ENCODE measurements around the gene CAPG. TPM values are rescaled to one million over a fixed set of nuclear protein-coding genes. Genes with fewer than 3 reads are reported as not detected.

CAPG gene
- total and polyA plus RNA-seq, 2 of the 4 experiments (the other 2 are of a cell fraction): 79.9 to 98.3 TPM

- H3K9ac ChIP-seq (ENCODE audit: low read depth, low read length): no peak overlapping the region
- H3K23ac ChIP-seq (ENCODE audit: low read depth, low read length): no peak overlapping the region
- WGBS, 2 experiments (ENCODE audit: extremely low coverage in 2 of 2, insufficient read length in 1 of 2): 94% methylated on average over 2 of the region's 8 CpGs; no CpG with 5 or more reads in 1 of the 2 experiments
- DNase-seq (no peak), ATAC-seq (ENCODE audit: low read depth) (no peak)
- H3K4ac ChIP-seq (ENCODE audit: low read depth, low read length): no peak overlapping the region
- ChIA-PET CTCF (no interaction called here), POLR2A (ENCODE audit: unreplicated experiment) (no interaction called here)
- peaks cover 7% of the 10 kb centered on the region; the same call in 1 of the 2 replicates for H3K9me1 ChIP-seq (ENCODE audit: insufficient read depth, low read length)
- dilution Hi-C loops (cut with HindIII; ENCODE audit: low sequenced_read_pairs, unreplicated experiment) (no loop called here), intact Hi-C loops (cut with micrococcal nuclease) (no loop called here), in situ Hi-C loops (cut with MboI; ENCODE audit: low sequenced_read_pairs) (no loop called here)
- no peak overlapping the region for H2BK15ac ChIP-seq (ENCODE audit: low read depth, low read length)
- no peak overlapping the region for H4K8ac ChIP-seq (ENCODE audit: low read depth in 2 of 2, low read length in 2 of 2)
- no peak overlapping the region for H2AFZ ChIP-seq (replicated peaks; ENCODE audit: low read length, poor library complexity)
- H4K20me1 ChIP-seq (ENCODE audit: insufficient read depth, low read length): no peaks in the 10 kb centered on the region; the same call in 1 of the 2 replicates
- no peak overlapping the region for H4K91ac ChIP-seq (ENCODE audit: insufficient read depth, low read depth, low read length)
- H2BK120ac ChIP-seq (ENCODE audit: low read depth, low read length): no peak overlapping the region
- TF ChIP-seq MAZ (IDR thresholded peaks at IDR 0.05; ENCODE audit: borderline replicate concordance, low read depth, low read length) (no peak), BHLHE40 (IDR thresholded peaks at IDR 0.05; ENCODE audit: low read depth, low read length) (no peak), RCOR1 (IDR thresholded peaks at IDR 0.05; ENCODE audit: insufficient replicate concordance, low read length) (no peak), POLR2A (IDR thresholded peaks at IDR 0.05; ENCODE audit: low read depth, low read length) (no peak), RAD21 (IDR thresholded peaks at IDR 0.05; ENCODE audit: low read length) (no peak), USF2 (IDR thresholded peaks at IDR 0.05; ENCODE audit: low read depth, low read length) (no peak), MXI1 (IDR thresholded peaks at IDR 0.05; ENCODE audit: borderline replicate concordance, low read depth, low read length) (no peak), MAFK (IDR thresholded peaks at IDR 0.05; ENCODE audit: low read depth, low read length) (no peak), CHD1 (IDR thresholded peaks at IDR 0.05; ENCODE audit: low read depth, low read length) (no peak), FOS (IDR thresholded peaks at IDR 0.05; ENCODE audit: low read depth, low read length) (no peak), RFX5 (IDR thresholded peaks at IDR 0.05; ENCODE audit: low read depth, low read length) (no peak), ELK1 (IDR thresholded peaks at IDR 0.05; ENCODE audit: borderline replicate concordance, low read depth, low read length) (no peak), SMC3 (IDR thresholded peaks at IDR 0.05; ENCODE audit: low read depth, low read length) (no peak)
- no peak overlapping the region for H2AK5ac ChIP-seq (ENCODE audit: low read depth, low read length)
- no peaks in the 10 kb centered on the region for H3K79me1 ChIP-seq (ENCODE audit: low read depth in 1 of 2, low read length in 2 of 2)
- H3K4me3 ChIP-seq (ENCODE audit: insufficient read depth, low read depth, low read length): no peak overlapping the region
- H4K5ac ChIP-seq (ENCODE audit: low read depth, low read length): no peak overlapping the region
- H2BK5ac ChIP-seq (ENCODE audit: low read depth, low read length, poor library complexity, severe bottlenecking): no peak overlapping the region
- no peak overlapping the region for H2BK20ac ChIP-seq (ENCODE audit: low read depth, low read length)
- H3K56ac ChIP-seq (ENCODE audit: extremely low read depth, insufficient read depth, low read length): no peak overlapping the region
- no peaks in the 10 kb centered on the region for H3K9me3 ChIP-seq (ENCODE audit: control insufficient read depth, insufficient read depth, low read length)
- H3K4me1 ChIP-seq (ENCODE audit: control insufficient read depth, insufficient read depth, low read length): peaks cover 4% of the 10 kb centered on the region
- H3K27me3 ChIP-seq (ENCODE audit: control insufficient read depth, insufficient read depth, low read length): no peaks in the 10 kb centered on the region
- H3K4me2 ChIP-seq (ENCODE audit: low read depth, low read length): no peak overlapping the region
- peaks cover 17% of the 10 kb centered on the region for H3K36me3 ChIP-seq (ENCODE audit: control insufficient read depth, insufficient read depth, low read length)
- no peak overlapping the region for H3K27ac ChIP-seq (ENCODE audit: insufficient read depth, low read length)
- no peak overlapping the region for H3K14ac ChIP-seq (replicated peaks; ENCODE audit: low read depth, low read length)
- H2AK9ac ChIP-seq (replicated peaks; ENCODE audit: low read depth, low read length, poor library complexity): no peak overlapping the region
- BruUV-seq (replicated peaks): no TSS peak
- H3K18ac ChIP-seq (ENCODE audit: low read depth, low read length): no peak overlapping the region
Observed at GRCh38 chr2:85398426-85399182, 11.6 kb downstream of the CAPG start.

All from IMR-90 (cell line).